Loucy (cell line): ENCODE measurements around the gene IQCE.

Experiments used
- EZH2phosphoT487 ChIP-seq: fragments of 200-600 bp; IDR thresholded peaks from 2 replicates; pipeline ENCODE4 v1.6.1; 2018; ENCODE audit warnings: antibody characterized with exemption, mild to moderate bottlenecking, moderate library complexity, borderline replicate concordance
- TF ChIP-seq, protein P1 (sequence below): fragments of 200-600 bp; sonication (generic); conservative IDR thresholded peaks from 2 replicates; pipeline ENCODE4 v1.5.1; 2014; ENCODE audit warnings: mild to moderate bottlenecking, antibody characterized with exemption, low read length

DNA sequence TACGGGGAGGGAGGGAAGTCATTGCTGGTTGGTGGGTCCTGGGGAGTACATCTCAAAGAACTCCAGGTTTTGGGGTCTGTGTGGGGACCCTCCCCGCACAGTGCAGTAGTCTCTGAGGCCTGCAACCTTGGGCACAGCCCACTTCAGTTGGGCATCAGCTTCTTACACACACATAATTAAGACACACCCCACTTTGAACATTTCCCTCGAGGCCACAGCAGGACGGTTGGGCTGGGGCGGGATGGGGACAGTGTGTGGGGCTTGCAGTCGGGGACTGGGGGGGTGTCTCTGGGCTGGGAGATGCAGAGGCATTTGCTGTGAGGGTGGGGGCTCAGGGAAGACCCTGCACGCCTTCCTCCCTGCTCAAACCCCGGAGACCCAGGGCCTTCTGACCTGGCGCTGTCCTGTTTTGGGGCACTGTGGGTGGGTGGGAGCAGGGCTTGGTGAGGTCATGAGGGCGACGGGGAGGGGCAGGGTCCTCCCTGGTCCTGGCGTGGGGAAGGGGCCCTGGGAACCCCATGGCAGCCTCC is 38.0 kb upstream of the IQCE start:
- TF ChIP-seq, protein P1, sequence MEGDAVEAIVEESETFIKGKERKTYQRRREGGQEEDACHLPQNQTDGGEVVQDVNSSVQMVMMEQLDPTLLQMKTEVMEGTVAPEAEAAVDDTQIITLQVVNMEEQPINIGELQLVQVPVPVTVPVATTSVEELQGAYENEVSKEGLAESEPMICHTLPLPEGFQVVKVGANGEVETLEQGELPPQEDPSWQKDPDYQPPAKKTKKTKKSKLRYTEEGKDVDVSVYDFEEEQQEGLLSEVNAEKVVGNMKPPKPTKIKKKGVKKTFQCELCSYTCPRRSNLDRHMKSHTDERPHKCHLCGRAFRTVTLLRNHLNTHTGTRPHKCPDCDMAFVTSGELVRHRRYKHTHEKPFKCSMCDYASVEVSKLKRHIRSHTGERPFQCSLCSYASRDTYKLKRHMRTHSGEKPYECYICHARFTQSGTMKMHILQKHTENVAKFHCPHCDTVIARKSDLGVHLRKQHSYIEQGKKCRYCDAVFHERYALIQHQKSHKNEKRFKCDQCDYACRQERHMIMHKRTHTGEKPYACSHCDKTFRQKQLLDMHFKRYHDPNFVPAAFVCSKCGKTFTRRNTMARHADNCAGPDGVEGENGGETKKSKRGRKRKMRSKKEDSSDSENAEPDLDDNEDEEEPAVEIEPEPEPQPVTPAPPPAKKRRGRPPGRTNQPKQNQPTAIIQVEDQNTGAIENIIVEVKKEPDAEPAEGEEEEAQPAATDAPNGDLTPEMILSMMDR: no peak
- TF ChIP-seq EZH2phosphoT487: no peak
